Kidney tubule cell (primary cell): ENCODE measurements around the gene FILIP1.

Experiments
- DNase-seq: peaks from one replicate; pipeline ENCODE4 v3.0.0-alpha.2; 2018; ENCODE audit warnings: low spot score

Gene FILIP1

GRCh38 chr6:75381877-75382633, 111.5 kb downstream of the FILIP1 start:
- peak; percentile 57 for DNase-seq

DNA sequence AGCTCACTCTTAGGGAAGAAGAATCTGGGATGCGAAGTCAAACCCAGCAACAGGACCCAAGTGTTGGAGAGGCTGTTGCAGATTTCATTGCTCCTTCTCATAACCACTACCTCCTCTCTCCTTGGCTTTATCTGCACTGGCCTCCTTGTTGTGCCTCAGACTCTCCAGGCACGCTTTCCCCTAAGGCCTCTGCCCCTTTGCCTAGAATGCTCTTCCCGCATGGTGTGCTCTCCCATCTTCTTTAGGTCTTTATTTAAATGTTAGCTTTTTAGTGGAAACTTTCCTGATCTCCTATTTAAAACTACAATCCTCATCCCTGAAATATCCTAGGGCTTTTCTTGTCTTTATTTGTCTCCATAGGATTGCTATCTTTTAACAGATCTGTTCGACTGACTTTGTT, 114.1 kb downstream of the FILIP1 start:
- DNase-seq: no peak

GRCh38 chr6:75378101-75378500, 115.5 kb downstream of the FILIP1 start:
- DNase-seq: no peak

DNA sequence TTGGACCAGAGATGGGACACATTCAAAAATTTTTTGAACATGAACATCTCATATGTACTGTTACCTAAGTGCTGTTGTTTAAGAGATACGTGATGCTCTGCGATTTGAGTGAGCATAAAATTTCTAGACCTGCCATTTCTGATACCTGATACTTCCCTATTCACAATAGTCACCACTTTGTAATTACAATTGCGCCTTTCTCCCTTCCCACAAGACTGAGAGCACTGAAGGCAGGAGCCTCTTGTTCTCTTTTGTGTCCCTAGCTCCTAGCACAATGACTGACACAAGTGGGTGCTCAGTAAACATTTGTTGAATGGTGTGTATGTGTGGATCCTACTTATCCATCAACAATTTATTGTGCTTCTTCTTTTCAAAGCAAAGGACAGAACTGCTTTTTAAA, 116.2 kb downstream of the FILIP1 start:
- no peak for DNase-seq

DNA sequence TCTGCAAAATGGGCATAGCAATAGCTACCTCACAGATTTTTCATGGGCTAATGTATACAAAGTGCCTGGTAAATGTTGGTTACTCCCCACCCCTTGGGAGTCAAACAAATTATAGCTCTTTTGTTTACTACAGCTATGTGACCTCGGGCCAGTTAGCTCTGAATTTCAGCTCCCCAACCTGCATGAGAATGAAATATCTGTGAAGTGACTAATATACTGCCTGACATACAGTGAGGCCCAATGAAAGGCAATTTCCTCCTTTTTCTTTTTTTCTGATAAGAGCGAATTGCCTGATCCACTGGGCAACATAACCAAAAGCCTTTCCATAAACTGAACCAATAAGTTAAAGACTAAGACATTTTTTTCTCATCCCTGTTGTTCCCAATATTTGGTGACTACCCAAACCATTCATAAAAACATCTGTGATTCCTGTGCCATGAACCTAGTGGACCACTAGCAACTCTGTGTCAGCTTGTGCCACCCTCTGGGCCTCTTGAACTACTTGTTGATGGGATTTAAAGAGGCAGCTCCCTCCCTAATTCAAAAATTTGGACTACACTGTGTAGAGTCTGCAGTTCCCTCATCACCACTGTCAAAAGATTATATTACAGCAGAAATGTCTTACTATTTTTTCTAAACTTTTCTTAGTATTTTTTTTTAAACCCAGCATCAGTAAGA, 117.1 kb downstream of the FILIP1 start:
- DNase-seq: peak; percentile 64

GRCh38 chr6:75374961-75375400, 118.6 kb downstream of the FILIP1 start:
- DNase-seq: no peak

DNA sequence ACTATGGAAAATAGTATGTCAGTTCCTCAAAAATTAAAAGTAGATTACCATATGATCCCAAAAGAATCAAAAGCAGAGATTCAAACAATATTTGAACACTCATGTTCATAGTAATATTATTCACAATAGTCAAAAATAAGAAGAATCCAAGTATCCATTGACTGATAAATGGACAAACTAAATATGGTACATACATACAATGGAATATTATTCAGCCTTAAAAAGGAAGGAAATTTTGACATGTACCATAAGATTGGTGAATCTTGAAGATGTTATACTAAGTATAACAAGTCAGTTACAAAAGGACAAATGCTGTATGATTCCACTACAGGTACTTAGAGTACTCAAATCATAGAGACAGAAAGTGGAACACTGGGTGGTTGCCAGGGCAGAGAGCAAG, 120.7 kb downstream of the FILIP1 start:
- DNase-seq: no peak

GRCh38 chr6:75370011-75370410, 123.6 kb downstream of the FILIP1 start:
- DNase-seq: peak; percentile 23

- no peak for DNase-seq
Measured at GRCh38 chr6:75368864-75369402, 124.7 kb downstream of the FILIP1 start.

DNA sequence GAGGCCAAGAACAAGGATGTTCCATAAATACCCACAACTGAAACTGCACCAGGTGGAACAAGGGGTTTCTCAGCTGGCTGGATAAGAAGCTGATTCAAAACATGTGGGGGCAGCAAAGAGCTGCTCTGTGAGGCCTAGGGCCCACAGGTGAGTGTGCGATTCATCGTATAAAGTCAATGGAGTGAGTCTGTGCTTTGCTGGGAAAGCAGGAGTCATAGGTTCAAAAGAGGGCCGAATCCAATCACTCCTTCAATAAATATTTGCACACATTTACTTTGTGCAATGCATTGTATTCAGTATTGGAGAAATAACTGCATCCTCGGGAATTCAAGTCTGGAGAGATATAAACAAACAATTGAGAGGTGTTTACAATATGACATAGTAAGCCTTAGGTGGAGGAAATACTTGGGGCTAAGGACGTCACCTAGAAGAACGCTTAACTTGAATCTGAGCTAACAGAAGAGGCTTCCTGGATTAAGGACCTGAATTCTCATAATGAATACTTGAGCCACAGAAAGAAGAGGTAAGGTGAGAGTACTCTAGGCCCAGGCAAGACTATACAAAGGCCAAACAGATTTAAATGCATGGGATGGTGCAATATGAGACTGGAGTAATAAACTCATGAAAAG, 125.3 kb downstream of the FILIP1 start:
- peak; percentile 82 for DNase-seq

DNA sequence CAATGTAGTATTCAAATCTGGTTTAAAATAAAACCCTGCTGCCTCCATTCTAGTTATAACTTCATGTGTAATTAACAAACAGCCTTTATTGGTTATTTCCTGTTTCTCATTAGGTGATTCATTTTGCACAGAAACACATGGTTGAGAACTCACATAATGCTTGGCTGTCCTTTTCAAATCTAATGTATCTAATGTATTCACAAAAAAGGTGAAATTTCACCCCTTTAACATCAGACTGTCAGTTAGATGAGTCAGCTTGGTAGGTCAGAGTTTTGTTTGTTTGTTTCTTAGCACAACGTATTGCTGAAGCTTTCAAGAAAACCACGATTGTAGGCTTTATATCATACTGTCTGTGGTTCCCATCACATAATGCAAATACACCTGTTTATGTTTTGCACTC, 130.3 kb downstream of the FILIP1 start:
- DNase-seq: no peak

DNA sequence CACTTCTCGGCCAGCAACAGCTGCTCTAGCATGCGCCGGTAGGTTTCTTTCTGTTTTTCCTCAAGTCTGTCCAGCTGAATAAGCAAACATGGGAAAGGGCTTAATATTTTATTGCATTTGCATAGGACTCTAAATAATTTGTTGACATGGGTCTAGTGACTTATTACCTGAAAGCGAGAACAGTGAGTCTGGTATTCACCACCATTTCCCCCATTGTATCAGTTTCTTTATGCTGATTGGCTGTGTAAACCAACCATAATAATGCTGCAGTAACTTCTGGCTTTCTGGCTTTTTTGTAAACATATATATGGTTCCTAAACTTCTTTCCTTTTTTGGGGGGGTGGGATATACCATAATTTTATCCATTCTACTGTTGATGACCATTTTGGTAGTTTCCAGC, 140.0 kb downstream of the FILIP1 start:
- no peak for DNase-seq

DNA sequence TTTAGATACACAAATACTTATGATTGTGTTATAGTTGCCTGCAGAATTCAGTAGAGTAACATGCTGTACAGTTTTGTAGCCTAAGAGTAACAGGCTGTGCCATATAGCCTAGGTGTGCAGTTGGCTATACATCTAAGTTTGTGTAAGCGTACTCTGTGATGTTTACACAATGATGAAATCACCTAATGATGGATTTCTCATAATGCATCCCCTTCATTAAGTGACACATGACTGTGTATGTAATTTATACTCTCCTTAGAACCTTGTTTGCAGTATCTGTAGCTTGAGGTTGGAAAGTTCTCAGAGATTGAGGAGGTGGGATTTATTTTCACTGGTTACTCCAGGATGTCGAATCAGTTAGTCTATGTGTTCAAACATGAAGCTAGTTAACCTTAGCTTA, 142.0 kb downstream of the FILIP1 start:
- DNase-seq: no peak

DNA sequence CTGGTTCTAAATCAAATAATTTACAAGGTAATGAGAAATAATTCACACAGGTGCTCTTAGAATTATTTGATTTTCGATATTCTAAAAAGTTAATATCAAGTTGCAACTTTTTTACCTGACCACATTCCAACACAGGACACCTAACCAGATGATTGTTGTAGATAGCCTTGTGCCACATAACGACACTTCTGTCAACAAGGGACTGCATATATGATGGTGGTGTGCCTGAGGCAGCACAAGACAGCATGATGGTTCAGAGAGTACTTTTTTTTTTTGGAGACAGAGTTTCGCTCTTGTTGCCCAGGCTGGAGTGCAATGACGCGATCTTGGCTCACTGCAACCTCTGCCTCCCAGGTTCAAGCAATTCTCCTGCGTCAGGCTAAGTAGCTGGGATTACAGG, 142.8 kb downstream of the FILIP1 start:
- DNase-seq: no peak

- DNase-seq: no peak
Measured at GRCh38 chr6:75350156-75350555, 143.4 kb downstream of the FILIP1 start.

DNA sequence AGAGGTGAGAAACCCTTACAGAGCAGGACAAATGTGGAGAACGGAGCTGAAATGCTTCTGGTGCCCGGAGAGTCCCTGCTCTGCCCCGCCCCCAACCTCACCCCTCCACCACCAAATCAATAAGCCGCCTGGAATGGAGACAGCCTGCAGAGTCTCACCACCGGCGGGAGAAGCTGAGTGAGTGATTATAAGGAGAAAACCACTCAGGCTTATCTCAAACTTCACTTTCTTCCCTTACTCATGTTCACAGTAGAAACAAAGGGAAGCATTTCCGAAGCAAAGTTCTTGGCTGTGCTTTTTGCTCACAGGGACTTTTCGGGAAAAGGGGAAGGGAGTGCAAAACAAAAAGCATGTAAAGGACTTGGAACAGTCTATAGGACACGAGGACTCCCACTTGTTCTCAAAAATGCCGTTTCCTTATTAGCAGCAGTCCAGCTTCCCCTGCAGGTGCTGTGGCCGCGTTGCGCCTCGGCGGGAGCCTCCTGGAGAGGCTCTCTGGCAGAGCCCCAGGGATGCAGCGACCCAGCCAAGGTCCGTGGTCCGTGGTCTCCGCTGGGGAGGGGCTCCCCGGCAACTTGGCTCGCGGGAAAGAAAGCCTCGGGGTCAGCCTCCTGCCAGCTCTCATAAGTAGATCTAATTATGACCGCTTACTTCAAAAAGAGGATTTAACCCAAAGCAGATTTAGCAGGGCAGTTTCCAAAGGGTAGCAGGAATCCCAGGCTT, 144.2 kb downstream of the FILIP1 start:
- peak; percentile 67 for DNase-seq

DNA sequence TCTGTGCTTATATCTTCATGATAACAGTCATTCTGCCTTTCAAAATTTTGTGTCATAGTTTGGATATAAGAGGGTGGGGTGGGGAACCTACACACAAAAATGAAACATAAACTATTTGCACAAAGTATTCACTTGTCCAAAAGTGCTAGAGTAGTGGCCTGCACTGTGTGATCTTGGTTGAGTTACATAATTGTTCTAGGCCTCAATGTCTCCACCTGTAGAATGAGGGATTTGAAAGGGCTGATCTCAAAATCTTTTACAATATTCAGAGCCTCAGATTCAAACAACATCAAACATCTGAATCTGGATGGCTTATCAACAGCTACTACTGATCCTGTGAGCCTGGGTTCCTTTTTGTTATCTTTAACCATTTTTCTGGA, 144.7 kb downstream of the FILIP1 start:
- DNase-seq: no peak

GRCh38 chr6:75347898-75348610, 145.5 kb downstream of the FILIP1 start:
- no peak for DNase-seq

DNA sequence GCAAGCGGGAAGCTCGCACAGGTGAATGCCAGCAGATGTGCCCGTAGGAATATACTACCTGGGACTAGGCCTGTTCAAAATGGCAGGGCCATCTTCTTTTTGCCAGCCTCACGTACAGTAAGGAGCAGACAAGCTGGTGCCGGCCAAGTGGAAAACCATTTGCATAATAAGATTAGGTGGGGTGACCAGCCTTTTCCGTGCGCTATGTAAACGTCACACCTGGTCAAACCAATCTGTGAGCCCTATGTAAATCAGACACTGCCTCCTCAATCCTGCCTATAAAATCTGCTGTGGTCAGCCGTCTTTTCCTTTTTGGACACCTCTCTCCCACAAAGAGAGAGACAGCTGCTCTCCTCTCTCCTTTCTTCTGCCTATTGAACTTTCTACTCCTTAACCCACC, 148.2 kb downstream of the FILIP1 start:
- DNase-seq: no peak

DNA sequence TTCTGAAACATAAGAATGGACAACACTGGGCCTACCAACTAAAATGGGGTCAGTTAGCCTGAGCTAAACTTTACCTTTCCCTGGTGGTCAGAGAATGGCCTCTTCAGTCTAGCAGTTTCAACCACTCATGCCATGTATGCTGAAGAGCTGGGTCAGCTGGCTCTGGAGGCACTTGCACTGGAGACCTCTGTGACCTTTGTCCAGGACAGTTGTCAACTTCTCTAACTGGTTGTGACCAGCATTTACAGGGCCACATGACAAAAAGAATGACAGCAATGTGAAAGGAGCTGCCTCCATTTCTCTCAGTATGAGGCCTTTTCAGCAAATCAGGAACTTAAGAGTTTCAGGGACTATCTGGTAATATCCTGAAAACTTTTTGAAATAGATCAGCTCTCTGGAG, 149.1 kb downstream of the FILIP1 start:
- no peak for DNase-seq

DNA sequence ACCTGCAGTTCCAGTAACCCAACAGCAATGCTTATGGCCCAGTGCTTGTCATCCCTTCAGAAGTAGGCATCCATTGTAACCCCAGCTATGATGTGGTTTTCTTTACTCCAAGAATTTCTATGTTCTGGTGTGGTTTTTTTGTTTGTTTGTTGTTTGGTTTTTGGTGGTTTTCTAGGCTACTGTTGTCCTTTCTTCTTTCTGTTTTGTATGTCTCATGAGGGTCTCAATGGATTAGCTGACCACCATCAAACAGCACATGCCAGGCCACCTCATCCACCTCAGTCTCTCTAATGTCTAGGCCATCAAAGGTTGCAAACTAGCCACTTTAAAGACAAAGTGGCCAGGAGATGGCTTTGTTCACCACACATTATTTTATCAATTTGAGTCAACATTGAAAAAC, 149.6 kb downstream of the FILIP1 start:
- DNase-seq: no peak
